ENCODE results near the gene CDIP1.

The CDIP1 gene

DNA sequence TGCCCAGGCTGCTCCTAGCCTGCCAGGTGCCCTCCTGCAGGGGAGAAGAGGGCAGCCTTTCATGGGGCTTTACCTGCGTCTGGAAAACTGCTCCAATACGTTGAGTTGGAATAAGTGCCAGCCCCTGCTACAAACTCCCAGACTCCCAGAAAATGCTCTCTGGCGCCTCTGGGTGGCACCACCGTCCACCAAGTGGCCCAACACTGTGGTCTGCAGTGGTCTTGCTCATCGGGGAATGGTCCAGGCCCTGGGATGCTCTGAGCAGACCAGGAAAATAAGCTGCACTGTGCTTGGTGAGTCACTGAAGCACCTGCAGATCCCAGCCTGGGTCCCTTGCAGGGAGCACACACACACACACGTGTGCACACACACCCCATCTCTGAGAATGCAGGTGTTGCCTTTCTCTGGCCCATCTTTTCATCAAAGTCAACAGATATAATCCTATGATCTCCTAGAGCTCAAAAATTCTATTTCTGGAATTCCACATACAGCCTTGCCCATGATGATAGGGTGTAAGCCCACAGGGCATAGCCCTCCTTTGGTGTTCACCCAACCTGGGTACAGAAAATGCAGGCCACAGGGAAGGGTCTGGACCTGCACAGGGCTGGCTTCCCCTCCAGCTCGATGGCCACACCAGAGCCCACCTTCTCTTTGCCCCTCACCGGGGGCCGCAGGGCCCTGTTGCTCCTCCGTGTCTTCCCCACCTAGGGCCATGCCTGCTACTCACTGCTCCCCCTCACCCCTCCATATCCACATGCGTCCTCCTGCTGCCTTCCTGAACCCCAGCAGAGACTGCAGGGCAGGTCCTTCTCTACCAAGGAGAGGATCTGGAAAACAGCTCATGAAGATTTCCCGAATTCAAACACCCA is 20.5 kb downstream of the CDIP1 start:
- Histone ChIP-seq H3K4me1 (ENCODE audit: control insufficient read depth, low read length) (peaks cover 9% of the 10 kb centered on the region), H3K79me2 (ENCODE audit: control insufficient read depth, low read length) (no peaks in the 10 kb centered on the region), H3K27me3 (ENCODE audit: control insufficient read depth, low read length) (no peaks in the 10 kb centered on the region), H3K9me3 (ENCODE audit: control insufficient read depth, insufficient read depth, low read length) (no peaks in the 10 kb centered on the region), H4K20me1 (ENCODE audit: control insufficient read depth, insufficient read depth, low read depth, low read length) (no peaks in the 10 kb centered on the region), H3K4me2 (ENCODE audit: low read length) (no peak overlapping the region), H3F3A (ENCODE audit: control insufficient read depth, insufficient read depth) (peaks cover 6% of the 10 kb centered on the region), H3K27ac (ENCODE audit: low read depth, low read length) (no peak overlapping the region), H3K36me3 (ENCODE audit: control insufficient read depth, low read length) (no peaks in the 10 kb centered on the region), H3K4me3 (ENCODE audit: low read length) (no peak overlapping the region), H3K9me2 (replicated peaks; ENCODE audit: control insufficient read depth, low read length) (no peaks in the 10 kb centered on the region)
- no peak for TF ChIP-seq EZH2phosphoT487 (IDR thresholded peaks at IDR 0.05; ENCODE audit: borderline replicate concordance, low read length)
- TF ChIP-seq, protein P1, sequence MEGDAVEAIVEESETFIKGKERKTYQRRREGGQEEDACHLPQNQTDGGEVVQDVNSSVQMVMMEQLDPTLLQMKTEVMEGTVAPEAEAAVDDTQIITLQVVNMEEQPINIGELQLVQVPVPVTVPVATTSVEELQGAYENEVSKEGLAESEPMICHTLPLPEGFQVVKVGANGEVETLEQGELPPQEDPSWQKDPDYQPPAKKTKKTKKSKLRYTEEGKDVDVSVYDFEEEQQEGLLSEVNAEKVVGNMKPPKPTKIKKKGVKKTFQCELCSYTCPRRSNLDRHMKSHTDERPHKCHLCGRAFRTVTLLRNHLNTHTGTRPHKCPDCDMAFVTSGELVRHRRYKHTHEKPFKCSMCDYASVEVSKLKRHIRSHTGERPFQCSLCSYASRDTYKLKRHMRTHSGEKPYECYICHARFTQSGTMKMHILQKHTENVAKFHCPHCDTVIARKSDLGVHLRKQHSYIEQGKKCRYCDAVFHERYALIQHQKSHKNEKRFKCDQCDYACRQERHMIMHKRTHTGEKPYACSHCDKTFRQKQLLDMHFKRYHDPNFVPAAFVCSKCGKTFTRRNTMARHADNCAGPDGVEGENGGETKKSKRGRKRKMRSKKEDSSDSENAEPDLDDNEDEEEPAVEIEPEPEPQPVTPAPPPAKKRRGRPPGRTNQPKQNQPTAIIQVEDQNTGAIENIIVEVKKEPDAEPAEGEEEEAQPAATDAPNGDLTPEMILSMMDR (IDR thresholded peaks at IDR 0.05; ENCODE audit: low read depth, low read length, poor library complexity, severe bottlenecking): peak; percentile 78

DNA sequence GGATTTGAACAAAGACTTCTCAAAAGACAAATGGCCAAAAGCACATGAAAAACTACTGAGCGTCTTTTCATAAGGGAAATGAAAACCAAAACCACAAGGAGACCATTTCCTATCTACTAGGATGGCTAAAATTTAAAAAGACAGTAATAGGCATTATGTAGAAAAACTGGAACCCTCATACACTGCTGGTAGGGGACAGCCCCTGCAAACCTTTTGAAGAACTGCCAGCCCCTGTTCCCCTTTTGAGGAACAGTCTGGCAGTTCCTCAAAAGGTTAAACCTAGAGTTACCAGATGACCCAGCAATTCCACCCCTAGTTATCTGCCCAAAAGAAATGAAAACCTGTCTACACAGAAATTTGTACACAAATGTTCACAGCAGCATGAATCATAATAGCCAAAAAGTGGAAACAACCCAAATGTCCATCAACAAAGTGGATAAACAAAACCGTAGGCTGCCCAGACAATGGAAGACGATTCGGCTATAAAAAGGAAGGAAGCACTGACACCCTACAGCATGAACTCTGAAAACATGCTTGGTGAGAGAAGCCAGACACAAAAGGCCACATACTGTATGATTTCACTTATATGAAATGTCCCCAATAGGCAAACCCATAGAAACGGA is 22.9 kb downstream of the CDIP1 start:
- Histone ChIP-seq H3K27ac (ENCODE audit: low read depth, low read length) (no peak overlapping the region), H3K9me2 (replicated peaks; ENCODE audit: control insufficient read depth, low read length) (no peaks in the 10 kb centered on the region), H3K79me2 (ENCODE audit: control insufficient read depth, low read length) (no peaks in the 10 kb centered on the region), H3K4me2 (ENCODE audit: low read length) (no peak overlapping the region), H3K4me1 (ENCODE audit: control insufficient read depth, low read length) (peaks cover 9% of the 10 kb centered on the region), H3K36me3 (ENCODE audit: control insufficient read depth, low read length) (peaks cover 13% of the 10 kb centered on the region), H3K4me3 (ENCODE audit: low read length) (no peak overlapping the region), H4K20me1 (ENCODE audit: control insufficient read depth, insufficient read depth, low read depth, low read length) (no peaks in the 10 kb centered on the region), H3F3A (ENCODE audit: control insufficient read depth, insufficient read depth) (peaks cover 6% of the 10 kb centered on the region), H3K27me3 (ENCODE audit: control insufficient read depth, low read length) (no peaks in the 10 kb centered on the region), H3K9me3 (ENCODE audit: control insufficient read depth, insufficient read depth, low read length) (no peaks in the 10 kb centered on the region)
- no peak for TF ChIP-seq EZH2phosphoT487 (IDR thresholded peaks at IDR 0.05; ENCODE audit: borderline replicate concordance, low read length)
- TF ChIP-seq, protein P1 (IDR thresholded peaks at IDR 0.05; ENCODE audit: low read depth, low read length, poor library complexity, severe bottlenecking): no peak

DNA sequence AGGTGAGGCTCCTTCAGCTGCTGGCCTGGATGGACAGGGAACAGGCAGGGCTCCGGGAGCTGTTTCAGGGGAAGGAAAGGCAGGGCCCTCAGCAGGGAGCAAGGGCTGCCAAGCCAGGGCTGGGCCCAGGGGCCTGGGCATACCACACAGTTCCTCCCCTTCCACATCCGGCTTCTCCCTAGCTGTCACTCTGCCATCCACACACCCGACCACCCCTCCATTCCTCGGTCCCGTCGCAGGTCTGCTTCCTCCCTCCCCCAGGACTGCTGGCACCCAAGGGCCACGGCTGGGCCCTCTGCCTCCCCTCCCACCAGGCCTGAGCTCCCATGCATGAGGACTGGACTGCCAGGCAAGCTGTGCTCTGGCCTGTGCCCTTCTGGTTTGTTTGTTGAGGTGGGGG is 24.0 kb downstream of the CDIP1 start:
- TF ChIP-seq EZH2phosphoT487 (IDR thresholded peaks at IDR 0.05; ENCODE audit: borderline replicate concordance, low read length): no peak
- TF ChIP-seq, protein P1 (IDR thresholded peaks at IDR 0.05; ENCODE audit: low read depth, low read length, poor library complexity, severe bottlenecking): no peak
- peaks cover 6% of the 10 kb centered on the region for H3F3A ChIP-seq (ENCODE audit: control insufficient read depth, insufficient read depth)
- no peak overlapping the region for H3K4me2 ChIP-seq (ENCODE audit: low read length)
- H3K4me1 ChIP-seq (ENCODE audit: control insufficient read depth, low read length): peaks cover 9% of the 10 kb centered on the region
- H3K79me2 ChIP-seq (ENCODE audit: control insufficient read depth, low read length): no peaks in the 10 kb centered on the region
- no peak overlapping the region for H3K4me3 ChIP-seq (ENCODE audit: low read length)
- peaks cover 20% of the 10 kb centered on the region for H3K36me3 ChIP-seq (ENCODE audit: control insufficient read depth, low read length)
- H3K27me3 ChIP-seq (ENCODE audit: control insufficient read depth, low read length): no peaks in the 10 kb centered on the region
- no peaks in the 10 kb centered on the region for H4K20me1 ChIP-seq (ENCODE audit: control insufficient read depth, insufficient read depth, low read depth, low read length)
- no peaks in the 10 kb centered on the region for H3K9me3 ChIP-seq (ENCODE audit: control insufficient read depth, insufficient read depth, low read length)
- H3K9me2 ChIP-seq (replicated peaks; ENCODE audit: control insufficient read depth, low read length): no peaks in the 10 kb centered on the region
- no peak overlapping the region for H3K27ac ChIP-seq (ENCODE audit: low read depth, low read length)

All from DOHH2 (cell line).